Neural progenitor cell (in vitro differentiated cells): ENCODE measurements around the gene MRPL51. TPM values are rescaled to one million over a fixed set of nuclear protein-coding genes. Genes with fewer than 3 reads are reported as not detected.
A peak's percentile ranks its signal among the peaks of the same experiment; 100 is the strongest.

Experiments
- DNase-seq: peaks from one replicate; pipeline ENCODE4 v3.0.0-alpha.2; 2016; ENCODE audit warnings: low spot score
- H2AFZ ChIP-seq: fragments of 200-600 bp; sonication (generic); replicated peaks from 2 replicates; pipeline ENCODE4 v1.6.1; 2016; ENCODE audit warnings: antibody characterized with exemption
- H3F3A ChIP-seq: fragments of 200-600 bp; sonication (generic); 2 replicates; pipeline ENCODE4 v1.6.1; 2016; ENCODE audit warnings: antibody characterized with exemption, low read depth
- H3K27ac ChIP-seq: fragments of 200-600 bp; sonication (generic); 2 replicates; pipeline ENCODE4 v1.5.1; 2016; ENCODE audit warnings: mild to moderate bottlenecking
- H3K27me3 ChIP-seq: fragments of 200-600 bp; sonication (generic); 2 replicates; pipeline ENCODE4 v1.6.1; 2016; ENCODE audit warnings: mild to moderate bottlenecking, moderate library complexity
- H3K36me3 ChIP-seq: fragments of 200-600 bp; sonication (generic); 2 replicates; pipeline ENCODE4 v1.5.1; 2016
- H3K4me1 ChIP-seq: fragments of 200-600 bp; sonication (generic); 2 replicates; pipeline ENCODE4 v1.6.1; 2016; ENCODE audit warnings: mixed run types
- H3K4me2 ChIP-seq: fragments of 200-600 bp; sonication (generic); 2 replicates; pipeline ENCODE4 v1.6.1; 2016
- H3K4me3 ChIP-seq: fragments of 200-600 bp; sonication (generic); 2 replicates; pipeline ENCODE4 v1.5.1; 2016
- H3K79me2 ChIP-seq: fragments of 200-600 bp; sonication (generic); 2 replicates; pipeline ENCODE4 v1.6.1; 2016; ENCODE audit warnings: low read depth
- H3K9ac ChIP-seq: fragments of 200-600 bp; sonication (generic); 2 replicates; pipeline ENCODE4 v1.6.1; 2016
- H3K9me3 ChIP-seq: fragments of 200-600 bp; sonication (generic); 2 replicates; pipeline ENCODE4 v1.5.1; 2016; ENCODE audit warnings: low read depth
- H4K20me1 ChIP-seq: fragments of 200-600 bp; sonication (generic); 2 replicates; pipeline ENCODE4 v1.6.1; 2016; ENCODE audit warnings: low read depth
- H3K27ac Mint-ChIP-seq: 3 replicates; pipeline ENCODE4 v1.8.0; 2021; ENCODE audit warnings: mixed read lengths
- H3K27me3 Mint-ChIP-seq: 2 replicates; pipeline ENCODE4 v1.8.0; 2022; ENCODE audit warnings: low read depth, mild to moderate bottlenecking, inconsistent platforms, moderate library complexity, mixed read lengths; ENCODE audit not compliant: insufficient read depth
- H3K36me3 Mint-ChIP-seq: 3 replicates; pipeline ENCODE4 v1.8.0; 2021; ENCODE audit warnings: mixed read lengths
- H3K4me1 Mint-ChIP-seq: 3 replicates; pipeline ENCODE4 v1.8.0; 2021; ENCODE audit warnings: mixed read lengths
- H3K4me3 Mint-ChIP-seq: 3 replicates; pipeline ENCODE4 v1.8.0; 2021; ENCODE audit warnings: mild to moderate bottlenecking, moderate library complexity, mixed read lengths
- H3K9me3 Mint-ChIP-seq: 3 replicates; pipeline ENCODE4 v1.8.0; 2020; ENCODE audit warnings: mixed read lengths
- CTCF ChIP-seq: fragments of 200-600 bp; sonication (generic); IDR thresholded peaks from 2 replicates; pipeline ENCODE4 v1.5.1; 2017; ENCODE audit warnings: antibody characterized with exemption, mild to moderate bottlenecking
- EZH2 ChIP-seq: fragments of 200-600 bp; sonication (generic); IDR thresholded peaks from 2 replicates; pipeline ENCODE4 v1.6.1; 2017; ENCODE audit warnings: antibody characterized with exemption, mild to moderate bottlenecking, moderate library complexity
- EZH2phosphoT487 ChIP-seq: fragments of 200-600 bp; sonication (generic); IDR thresholded peaks from 2 replicates; pipeline ENCODE4 v1.6.1; 2017; ENCODE audit warnings: antibody characterized with exemption
- total RNA-seq: library from RNA; depleted of rRNA; stranded (reverse); fragments of >200 nt; gene quantifications from 2 replicates; pipeline ENCODE4 v1.2.3, GENCODE V29; 2015; ENCODE audit warnings: low replicate concordance

Gene MRPL51
- total RNA-seq, 1 donor from 2014 or later, result 143 TPM

DNA sequence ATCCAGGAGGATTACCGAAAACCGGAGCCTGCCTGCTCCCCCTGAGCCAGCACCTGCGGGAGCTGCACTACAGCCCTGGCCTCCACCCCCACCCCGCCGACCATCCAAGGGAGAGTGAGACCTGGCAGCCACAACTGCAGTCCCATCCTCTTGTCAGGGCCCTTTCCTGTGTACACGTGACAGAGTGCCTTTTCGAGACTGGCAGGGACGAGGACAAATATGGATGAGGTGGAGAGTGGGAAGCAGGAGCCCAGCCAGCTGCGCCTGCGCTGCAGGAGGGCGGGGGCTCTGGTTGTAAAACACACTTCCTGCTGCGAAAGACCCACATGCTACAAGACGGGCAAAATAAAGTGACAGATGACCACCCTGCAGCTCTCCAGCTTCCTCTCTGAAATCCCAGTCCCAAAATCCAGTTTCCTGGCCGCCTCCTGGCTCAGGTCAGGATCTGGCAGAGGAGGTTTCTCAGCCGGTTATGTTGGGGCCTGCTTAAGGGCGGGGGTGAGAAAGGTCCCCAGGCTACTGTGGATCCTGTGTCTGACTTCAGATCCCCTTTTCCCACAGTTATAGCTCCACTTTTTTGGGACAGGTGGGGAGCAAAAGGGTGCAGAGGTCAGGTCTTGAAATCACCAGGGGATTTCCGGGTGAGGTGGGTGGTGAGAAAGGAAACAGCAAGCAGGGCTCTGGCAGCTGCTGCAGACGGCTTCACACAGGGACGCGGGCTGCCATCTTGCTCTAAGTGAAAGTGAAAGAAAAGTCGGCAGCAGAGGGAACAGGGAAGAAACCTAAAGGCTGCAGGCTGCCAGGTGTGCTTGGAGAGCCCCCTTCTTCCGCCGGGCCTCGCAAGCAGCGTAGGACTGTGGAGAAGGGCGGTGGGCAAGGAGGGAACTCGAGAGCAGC, 41.5 kb downstream of the MRPL51 start, which contains the start of gene TAPBPL:
TAPBPL (plus strand) TSS at position 695 of the 897 bp plus-strand sequence. CDS start 207 bp downstream, outside the sequence.
- Mint-ChIP-seq H3K9me3 (no peaks in the 10 kb centered on the region), H3K4me1 (peaks cover 39% of the 10 kb centered on the region), H3K27me3 (peaks cover 7% of the 10 kb centered on the region), H3K27ac (peak within 1 kb of the TSS; percentile 98), H3K36me3 (no peaks in the 10 kb centered on the region), H3K4me3 (peak within 1 kb of the TSS; percentile 78)
- Histone ChIP-seq H3K27ac (peak within 1 kb of the TSS; percentile 91), H3K79me2 (no peaks in the 10 kb centered on the region), H3K9ac (no peak within 1 kb of the TSS), H3K4me3 (peak within 1 kb of the TSS; percentile 30), H3K27me3 (no peaks in the 10 kb centered on the region), H3K4me1 (peaks cover 38% of the 10 kb centered on the region), H4K20me1 (no peaks in the 10 kb centered on the region), H3K4me2 (peak within 1 kb of the TSS; percentile 77), H3F3A (peaks cover 38% of the 10 kb centered on the region), H3K9me3 (no peaks in the 10 kb centered on the region), H2AFZ (peak within 1 kb of the TSS; percentile 59), H3K36me3 (no peaks in the 10 kb centered on the region)
- TF ChIP-seq CTCF (no peak), EZH2phosphoT487 (no peak), EZH2 (no peak)
- peak; percentile 89 for DNase-seq

- Histone ChIP-seq H3K4me2 (peak overlapping the region; percentile 77), H3K36me3 (no peaks in the 10 kb centered on the region), H3K4me3 (peak overlapping the region; percentile 30), H3K4me1 (peaks cover 38% of the 10 kb centered on the region), H3K9ac (no peak overlapping the region), H3F3A (peaks cover 38% of the 10 kb centered on the region), H3K27me3 (no peaks in the 10 kb centered on the region), H2AFZ (peak overlapping the region; percentile 59), H3K79me2 (no peaks in the 10 kb centered on the region), H3K9me3 (no peaks in the 10 kb centered on the region), H4K20me1 (no peaks in the 10 kb centered on the region), H3K27ac (peak overlapping the region; percentile 91)
- peaks cover 7% of the 10 kb centered on the region for H3K27me3 Mint-ChIP-seq
- no peak for DNase-seq
- peaks cover 44% of the 10 kb centered on the region for H3K4me1 Mint-ChIP-seq
- peak overlapping the region; percentile 78 for H3K4me3 Mint-ChIP-seq
- TF ChIP-seq EZH2phosphoT487, result no peak
- no peak for TF ChIP-seq EZH2
- no peak for TF ChIP-seq CTCF
- peak overlapping the region; percentile 98 for H3K27ac Mint-ChIP-seq
- no peaks in the 10 kb centered on the region for H3K9me3 Mint-ChIP-seq
- no peaks in the 10 kb centered on the region for H3K36me3 Mint-ChIP-seq
These were observed 42.2 kb downstream of the MRPL51 start for GRCh38 chr12:6450869-6451347.

GRCh38 chr12:6450091-6450868, 42.8 kb downstream of the MRPL51 start:
- TF ChIP-seq EZH2 (no peak), CTCF (no peak), EZH2phosphoT487 (no peak)
- H3K9me3 Mint-ChIP-seq, result no peaks in the 10 kb centered on the region
- peak; percentile 66 for DNase-seq
- H3K9me3 ChIP-seq, result no peaks in the 10 kb centered on the region
- H3K36me3 Mint-ChIP-seq, result no peaks in the 10 kb centered on the region
- peaks cover 44% of the 10 kb centered on the region for H3K4me1 Mint-ChIP-seq
- H3K27ac Mint-ChIP-seq, result peak overlapping the region; percentile 98
- no peaks in the 10 kb centered on the region for H3K36me3 ChIP-seq
- peak overlapping the region; percentile 77 for H3K4me2 ChIP-seq
- H3K9ac ChIP-seq, result no peak overlapping the region
- H3K4me3 ChIP-seq, result peak overlapping the region; percentile 30
- peak overlapping the region; percentile 91 for H3K27ac ChIP-seq
- H3K4me3 Mint-ChIP-seq, result peak overlapping the region; percentile 78
- H3K79me2 ChIP-seq, result no peaks in the 10 kb centered on the region
- H4K20me1 ChIP-seq, result no peaks in the 10 kb centered on the region
- H2AFZ ChIP-seq, result peak overlapping the region; percentile 59
- peaks cover 38% of the 10 kb centered on the region for H3F3A ChIP-seq
- no peaks in the 10 kb centered on the region for H3K27me3 ChIP-seq
- peaks cover 38% of the 10 kb centered on the region for H3K4me1 ChIP-seq
- peaks cover 9% of the 10 kb centered on the region for H3K27me3 Mint-ChIP-seq
